CD4-positive, alpha-beta T cell treated with Interleukin-15 for 4 hours (primary cell): ENCODE results near the gene C11orf21.
A peak's percentile ranks its signal among the peaks of the same experiment; 100 is the strongest.
"Not testable (repeated sequence)": the region's sequence is repeated elsewhere in the genome, so short reads cannot be mapped to it uniquely, and the experiment has no call there.

Source experiments
- DNase-seq: peaks from one replicate; pipeline ENCODE4 v3.0.0-alpha.2; 2020; ENCODE audit warnings: low spot score

The C11orf21 gene

DNA sequence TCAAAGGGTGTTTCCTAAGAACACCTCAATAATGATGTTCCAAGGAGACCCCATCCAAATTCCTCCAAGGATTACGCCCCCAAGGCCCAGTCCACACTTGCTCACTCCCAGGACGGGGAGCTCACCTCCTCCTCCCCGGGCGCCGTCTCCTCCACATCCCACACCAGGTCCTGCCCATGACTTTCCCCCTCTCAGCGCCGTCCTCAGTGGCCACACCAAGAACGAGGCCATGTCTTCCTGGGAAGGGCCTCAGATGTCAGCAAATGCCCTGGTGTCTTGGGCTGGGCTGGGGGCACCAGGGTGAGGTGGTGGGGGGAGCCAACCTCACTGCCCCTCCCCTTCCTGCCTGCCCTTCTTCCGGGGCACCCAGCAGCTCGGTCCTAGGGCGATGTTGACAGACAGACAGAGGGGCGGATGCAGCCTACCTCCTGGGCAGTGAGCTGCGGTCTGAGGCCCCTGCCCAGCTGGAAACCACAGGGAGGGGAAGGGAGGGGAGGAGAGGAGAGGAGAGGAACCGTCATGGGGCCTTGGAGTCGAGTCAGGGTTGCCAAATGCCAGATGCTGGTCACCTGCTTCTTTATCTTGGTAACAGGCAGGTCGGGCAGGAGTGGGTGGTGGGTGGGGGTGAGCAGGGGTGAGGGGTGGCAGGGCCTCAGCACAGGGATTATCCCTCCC lies at the start of gene C11orf21, which contains the start of gene TSPAN32:
C11orf21 (minus strand) TSS at position 288 of the 675 bp plus-strand sequence; CDS start at position 178, 110 bp downstream.
TSPAN32 (plus strand) TSS at position 383 of the 675 bp plus-strand sequence; CDS start at position 520, 137 bp downstream.
- DNase-seq: peak; percentile 68

DNA sequence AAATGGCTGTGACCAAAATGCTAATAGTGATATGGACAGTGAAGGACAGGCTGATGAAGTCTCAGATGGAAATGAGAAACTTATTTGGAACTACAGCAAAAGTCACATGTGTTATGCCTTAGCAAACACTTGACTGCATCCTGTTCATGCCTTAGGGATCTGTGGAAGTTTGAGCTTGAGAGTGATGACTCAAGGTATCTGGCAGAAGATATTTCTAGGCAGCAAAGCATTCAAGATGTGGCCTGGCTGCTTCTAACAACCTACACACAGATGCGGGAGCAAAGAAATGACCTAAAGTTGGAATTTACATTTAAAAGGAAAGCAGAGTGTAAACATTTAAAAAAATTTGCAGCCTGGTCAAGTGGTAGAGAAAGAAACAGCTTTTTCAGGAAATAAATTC lies 47.3 kb upstream of the C11orf21 start:
- DNase-seq: no peak

DNA sequence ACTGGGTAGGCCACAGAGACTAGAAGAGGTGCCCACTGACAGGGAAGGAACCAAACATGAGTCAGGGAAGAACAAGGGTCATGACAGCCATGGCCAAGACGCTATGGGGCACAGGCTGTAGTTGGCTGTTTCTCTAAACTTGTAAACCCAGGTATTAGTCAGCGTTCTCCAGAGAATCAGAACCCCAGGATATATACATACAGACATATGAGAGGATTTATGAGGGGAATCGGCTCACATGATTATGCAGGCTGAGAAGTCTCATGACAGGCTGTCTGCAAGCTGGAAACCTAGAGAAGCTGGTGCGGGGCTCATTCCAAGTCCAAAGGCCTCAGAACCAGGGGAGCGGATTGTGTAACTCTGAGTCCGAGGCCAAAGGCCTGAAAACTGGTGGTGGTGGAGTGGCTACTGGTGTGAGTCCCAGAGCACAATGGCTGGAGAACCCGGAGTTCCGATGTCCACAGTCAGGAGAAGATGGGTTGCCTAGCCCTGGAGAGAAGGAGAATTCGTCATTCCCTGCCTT lies 45.7 kb upstream of the C11orf21 start:
- DNase-seq: no peak

DNA sequence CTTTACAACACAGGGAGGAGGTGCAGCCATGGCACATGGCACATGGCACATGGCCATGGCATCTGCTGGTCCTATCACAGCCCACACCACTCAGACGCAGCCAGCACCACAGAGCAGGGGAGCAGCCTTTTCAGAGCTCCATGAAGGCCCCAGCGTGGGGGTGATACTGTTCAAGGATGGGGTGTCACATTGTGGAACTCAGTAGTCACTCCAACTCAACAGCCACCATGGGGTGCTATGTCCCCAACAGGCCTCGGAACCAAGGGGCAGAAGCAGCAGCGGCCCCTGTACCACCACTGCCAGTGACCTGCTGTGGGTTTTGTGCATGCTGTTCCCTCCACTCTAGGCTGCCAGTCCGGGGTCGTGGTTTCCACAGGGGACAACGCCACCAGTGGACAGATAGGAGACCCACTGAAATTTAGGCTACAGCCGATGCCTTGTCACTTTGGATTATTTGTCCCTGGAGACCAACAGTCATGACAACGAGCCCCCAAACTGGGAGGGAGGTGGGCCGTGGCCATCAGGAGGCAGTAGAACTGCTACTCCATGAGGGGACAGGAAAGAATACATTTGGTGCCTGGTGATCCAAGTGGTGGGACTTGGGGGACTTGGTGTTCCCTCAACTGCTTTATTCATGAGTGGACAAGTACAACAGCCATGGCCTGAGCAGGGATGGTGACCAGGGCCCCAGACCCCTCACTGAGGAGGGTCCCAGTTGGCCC lies 45.0 kb upstream of the C11orf21 start:
- no peak for DNase-seq

DNA sequence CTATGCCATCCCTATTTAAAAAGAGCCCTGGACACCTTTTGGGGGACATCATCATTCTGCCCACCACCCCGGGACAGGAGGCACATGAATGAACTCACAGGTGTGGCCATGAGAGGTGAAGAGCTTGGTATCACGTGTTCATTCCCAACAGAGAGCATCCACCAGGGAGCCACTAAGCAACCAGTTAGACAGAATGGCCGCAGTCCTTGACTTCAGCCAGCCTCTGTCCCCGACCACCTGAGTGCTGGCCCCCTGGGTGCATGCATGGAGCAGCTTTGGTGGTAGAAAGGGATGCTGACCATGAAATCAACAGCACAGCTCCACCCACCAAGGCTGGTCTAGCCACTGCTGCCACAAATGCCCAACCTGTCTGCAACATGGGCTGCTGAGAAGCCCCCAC lies 44.3 kb upstream of the C11orf21 start:
- DNase-seq: no peak

DNA sequence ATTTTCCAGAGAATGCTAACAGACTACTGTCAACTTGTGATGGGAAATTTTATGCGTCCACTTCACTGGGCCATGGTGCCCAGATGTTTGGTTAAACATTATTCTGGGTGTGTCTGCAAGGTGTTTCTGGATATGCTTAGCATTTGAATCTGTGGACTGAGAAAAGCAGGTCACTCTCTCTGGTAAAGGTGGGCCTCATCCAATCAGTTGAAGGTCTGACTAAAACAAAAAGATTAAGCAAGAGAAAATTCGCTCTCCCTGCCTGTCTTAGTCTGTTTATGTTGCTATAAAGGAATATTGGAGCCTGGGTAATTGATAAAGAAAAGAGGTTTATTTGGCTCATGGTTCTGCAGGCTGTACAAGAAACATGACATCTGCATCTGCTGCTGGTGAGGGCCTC lies 43.3 kb upstream of the C11orf21 start:
- no peak for DNase-seq

DNA sequence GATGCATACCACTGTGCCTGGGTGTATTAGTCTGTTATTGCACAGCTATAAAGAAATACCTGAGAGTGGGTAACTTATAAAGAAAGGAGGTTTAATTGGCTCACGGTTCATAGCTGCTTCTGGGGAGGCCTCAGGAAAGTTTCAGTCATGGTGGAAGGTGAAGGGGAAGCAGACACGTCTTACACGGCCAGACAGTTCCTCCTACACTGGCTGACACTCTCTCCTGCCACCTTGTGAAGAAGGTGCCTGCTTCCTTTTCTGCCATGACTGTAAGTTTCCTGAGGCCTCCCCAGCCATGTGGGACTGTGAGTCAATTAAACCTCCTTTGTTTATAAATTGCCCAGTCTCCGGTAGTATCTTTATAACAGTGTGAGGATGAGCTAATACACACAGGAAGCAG lies 41.8 kb upstream of the C11orf21 start:
- DNase-seq: no peak

DNA sequence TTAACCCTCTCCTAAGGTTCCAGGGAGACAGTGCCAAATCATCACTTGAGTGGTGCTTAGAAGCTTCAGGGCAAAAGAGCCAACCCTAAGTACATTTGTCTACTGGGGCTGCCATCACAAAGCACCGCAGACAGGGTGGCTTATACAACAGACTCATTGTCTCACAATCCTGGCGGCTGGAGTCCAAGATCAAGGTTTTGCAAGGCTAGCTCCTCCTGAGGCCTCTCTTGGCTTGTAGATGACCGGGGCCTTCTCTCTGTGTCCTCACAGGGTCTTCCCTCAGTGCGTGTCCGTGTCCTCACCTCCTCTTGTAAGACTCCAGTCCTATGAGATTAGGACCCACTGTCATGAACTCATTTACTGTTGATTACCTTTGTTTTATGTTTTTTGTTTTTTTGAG lies 41.3 kb upstream of the C11orf21 start:
- no peak for DNase-seq

DNA sequence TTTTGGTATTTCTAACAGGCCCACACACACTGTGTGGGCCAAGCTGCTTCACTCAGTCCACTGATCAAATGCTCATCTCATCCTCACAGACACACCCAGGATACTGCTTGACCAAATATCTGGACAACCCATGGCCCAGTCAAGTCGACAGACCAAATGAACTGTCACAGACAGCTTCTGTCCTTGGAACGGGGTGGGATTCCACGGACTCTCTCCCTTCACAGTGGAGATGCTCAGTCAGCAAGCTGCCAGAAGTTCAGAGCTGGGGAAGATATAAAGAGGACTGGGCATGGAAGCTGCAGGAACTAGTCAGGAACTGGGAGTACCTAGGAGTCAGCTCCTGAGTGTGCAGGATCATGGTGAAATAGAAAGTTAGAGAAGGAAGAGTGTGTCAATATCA lies 40.8 kb upstream of the C11orf21 start:
- no peak for DNase-seq

DNA sequence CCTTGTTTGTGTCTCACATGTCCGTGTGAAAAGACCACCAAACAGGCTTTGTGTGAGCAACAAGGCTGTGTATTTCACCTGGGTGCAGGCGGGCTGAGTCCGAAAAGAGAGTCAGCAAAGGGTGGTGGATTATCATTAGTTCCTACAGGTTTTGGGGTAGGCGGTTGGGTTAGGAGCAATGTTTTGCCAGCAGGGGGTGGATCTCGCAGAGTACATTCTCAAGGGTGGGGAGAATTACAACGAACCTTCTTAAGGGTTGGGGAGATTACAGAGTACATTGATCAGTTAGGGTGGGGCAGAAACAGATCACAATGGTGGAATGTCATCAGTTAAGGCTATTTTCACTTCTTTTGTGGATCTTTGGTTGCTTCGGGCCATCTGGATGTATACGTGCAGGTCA lies 37.0 kb upstream of the C11orf21 start:
- DNase-seq: not testable (repeated sequence)

DNA sequence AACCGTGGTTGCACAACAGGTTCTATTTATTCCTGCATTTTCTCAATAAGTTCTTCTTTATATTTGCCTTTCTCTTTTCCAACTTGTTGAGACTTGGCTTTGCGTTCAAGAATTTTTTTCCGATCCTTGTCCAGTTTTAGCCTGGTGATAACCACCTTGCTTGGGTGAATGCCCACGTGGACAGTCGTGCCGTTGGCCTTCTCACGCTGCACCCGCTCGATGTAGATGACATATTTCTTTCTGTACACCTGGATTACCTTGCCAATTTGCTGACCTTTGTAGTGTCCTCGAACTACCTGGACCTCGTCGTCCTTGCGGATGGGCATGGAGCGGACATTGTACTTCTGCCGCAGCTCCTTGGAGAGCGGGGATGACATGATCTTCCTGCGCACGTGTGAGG lies 33.6 kb upstream of the C11orf21 start:
- not testable (repeated sequence) for DNase-seq

DNA sequence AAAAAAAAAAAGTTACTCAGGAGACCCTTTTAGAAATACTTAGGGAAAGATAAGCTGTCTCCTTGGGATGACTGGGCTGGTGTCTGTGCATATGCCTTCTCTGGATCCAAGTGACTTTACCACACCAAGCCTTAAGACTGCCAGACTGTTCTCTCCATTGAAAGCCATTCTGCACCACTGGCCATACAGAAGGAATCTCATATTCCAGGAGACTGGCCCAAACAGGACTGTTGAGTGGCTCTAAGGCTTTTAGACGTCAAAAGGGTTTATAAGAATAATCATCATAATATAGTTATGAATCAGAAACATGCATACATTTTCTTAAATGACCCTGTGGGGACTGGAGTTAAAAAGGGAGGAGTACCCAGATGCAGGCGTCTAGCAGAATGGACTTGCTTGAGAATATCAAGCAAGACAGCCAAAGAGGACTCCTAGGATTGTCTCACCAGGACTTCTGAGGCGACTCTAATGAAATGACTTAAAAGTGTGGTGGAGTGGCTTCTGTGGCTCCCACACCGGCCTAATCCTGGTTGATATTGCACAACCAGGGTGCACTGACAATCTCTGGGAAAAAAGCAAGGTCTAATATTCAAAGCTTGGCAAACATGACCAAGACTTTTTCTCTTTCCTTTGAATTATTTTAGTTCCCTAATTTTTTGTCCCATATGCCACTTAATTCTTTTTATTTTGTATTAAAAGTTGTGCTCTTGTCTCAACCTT lies 31.9 kb upstream of the C11orf21 start:
- DNase-seq: not testable (repeated sequence)

DNA sequence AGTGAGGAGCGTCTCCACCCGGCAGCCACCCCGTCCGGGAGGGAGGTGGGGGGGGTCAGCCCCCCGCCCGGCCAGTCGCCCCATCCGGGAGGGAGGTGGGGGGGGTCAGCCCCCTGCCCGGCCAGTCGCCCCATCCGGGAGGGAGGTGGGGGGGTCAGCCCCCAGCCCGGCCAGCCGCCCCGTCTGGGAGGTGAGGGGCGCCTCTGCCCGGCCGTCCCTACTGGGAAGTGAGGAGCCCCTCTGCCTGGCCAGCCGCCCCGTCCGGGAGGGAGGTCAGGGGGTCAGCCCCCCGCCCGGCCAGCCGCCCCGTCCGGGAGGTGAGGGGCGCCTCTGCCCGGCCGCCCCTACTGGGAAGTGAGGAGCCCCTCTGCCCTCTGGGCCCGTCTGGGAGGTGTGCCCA lies 30.9 kb upstream of the C11orf21 start:
- not testable (repeated sequence) for DNase-seq

DNA sequence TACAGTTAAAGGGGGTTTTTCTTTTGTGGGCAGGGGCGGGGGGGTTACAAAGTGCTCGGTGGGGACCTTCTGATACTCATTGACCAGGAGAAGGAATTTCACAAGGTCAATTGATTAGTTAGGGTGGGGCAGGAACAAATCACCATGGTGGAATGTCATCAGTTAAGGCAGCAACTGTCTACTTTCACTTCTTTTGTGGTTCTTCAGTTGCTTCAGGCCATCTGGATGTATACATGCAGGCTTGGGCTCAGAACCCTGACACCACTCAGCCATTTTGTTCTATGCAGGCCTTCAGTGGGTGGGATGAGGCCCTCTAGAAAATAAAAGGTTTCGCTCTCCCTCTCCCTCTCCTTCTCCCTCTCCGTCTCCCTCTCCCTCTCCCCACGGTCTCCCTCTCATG lies 29.7 kb upstream of the C11orf21 start:
- DNase-seq: no peak

DNA sequence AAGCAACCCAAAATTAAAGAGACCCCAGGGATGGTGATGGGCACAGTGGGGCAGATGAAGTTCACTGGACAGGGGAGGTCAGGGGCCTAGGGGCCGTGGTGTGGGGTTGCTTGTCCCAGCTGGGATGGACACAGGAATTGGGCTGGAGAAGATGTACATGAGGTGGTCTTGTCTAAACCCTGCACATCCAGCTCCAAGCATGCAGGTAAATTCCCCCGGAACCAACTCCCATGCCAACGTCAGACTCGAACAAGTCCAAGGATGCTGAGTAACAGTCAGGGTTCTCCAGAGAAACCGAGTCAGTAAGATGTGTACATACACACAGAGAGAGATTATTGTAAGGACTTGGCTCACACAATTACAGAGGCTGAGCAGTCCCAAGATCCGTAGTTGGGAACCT lies 29.0 kb upstream of the C11orf21 start:
- DNase-seq: no peak

DNA sequence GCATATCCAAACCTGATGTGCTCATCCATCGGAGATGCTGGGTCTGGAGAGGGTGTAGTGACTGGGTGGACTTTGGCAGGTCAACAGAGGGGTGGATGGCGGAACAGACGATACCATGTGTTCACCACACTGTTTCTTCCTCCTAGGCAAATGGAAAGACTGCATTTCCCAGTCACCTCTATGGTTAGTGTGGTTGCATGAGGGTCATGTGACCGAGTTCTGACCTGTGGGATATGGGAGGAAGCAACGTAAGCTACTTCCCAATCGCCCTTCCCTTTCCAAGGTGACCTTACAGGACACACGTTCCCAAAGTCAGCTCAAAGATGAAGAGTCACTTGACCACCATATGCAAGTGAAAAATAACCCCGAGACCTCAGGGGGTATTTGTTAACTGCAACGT lies 27.8 kb upstream of the C11orf21 start:
- no peak for DNase-seq

DNA sequence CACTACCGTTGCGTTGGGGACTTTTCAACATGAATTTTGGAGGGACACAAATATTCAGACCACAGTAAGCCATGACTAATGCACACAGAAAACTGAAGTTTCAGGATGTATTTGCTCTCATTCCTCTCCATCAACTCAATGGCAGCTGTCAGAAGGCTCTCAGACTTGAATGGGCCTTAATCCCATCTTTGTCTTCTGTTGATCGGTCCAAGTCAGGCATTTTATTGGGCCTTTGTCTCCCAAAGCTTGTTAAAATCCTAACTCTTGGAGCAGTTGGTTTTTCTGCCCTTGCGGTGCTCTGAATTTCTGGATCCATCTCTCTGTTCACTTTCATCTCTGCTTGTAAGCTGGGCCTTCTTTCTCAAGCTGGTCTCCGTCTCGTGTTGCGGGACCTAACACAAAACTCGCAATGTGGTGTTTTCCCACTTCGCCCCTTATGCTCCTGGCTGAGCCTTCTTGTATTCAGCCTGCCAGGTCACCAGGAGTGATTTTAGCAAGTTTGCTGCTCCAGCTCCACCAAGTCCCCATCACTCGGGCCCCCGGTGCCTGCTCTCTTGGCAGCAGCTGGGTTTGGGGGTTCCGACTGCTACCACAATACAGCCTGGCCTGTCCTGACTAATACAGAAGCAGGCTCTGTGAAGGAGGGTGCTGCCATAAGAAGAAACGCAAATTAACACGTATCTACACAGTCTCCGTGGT lies 27.1 kb upstream of the C11orf21 start:
- DNase-seq: no peak

DNA sequence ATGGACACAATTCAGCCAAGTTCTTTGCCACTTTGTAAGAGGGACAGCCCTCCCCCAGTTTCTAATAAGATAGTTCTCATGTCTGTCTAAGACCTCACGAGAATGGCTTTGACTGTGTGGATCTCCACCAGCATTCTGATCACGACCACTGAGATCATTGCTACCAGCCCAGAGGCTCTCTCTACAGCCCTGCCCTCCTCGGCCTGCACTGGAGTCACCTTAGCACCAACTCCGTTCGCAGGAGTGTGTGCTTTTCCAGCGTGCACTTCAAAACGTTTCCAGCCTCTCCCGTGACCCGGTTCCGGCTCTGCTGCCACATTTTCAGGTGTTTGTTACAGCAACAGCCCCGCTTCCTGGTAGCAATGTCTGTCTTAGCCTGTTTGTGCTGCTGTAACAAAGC lies 26.3 kb upstream of the C11orf21 start:
- DNase-seq: no peak

DNA sequence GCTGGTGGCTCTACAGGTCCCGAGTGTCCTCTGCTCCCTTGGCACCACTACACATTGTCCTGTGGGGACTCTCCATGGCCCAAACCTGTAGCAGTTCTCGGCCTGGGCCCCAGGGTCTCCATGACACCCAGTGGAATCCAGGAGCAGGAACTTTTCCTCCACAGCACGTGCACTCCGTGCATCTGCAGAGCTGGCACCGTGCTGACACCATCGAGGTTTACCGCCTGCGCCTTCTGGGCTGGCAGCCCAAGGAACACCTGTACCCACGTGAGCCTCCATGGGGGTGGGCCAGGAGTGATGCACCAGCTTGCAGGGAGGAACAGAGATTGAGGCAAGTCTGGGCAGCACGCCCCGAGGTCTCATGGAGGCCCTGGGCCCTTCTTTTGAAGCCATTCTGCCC lies 25.3 kb upstream of the C11orf21 start:
- DNase-seq: no peak

DNA sequence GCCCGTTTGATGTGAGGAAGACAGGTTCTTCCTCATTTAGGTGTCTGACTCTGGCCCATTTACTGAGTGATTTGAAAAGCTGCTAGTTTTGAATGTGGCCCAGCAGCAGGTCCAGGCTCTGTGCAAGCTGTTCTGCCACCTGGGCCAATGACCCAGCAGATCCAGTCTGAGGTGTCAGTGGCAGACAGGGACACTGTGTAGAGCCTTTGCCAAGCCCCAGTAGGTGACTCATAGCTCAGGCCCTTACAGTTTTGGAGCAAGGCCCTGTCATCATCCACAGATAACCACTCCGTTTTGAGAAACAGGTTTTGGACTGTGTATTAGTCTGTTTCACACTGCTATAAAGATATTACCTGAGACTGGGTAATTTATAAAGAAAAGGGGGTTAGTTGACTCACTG lies 24.0 kb upstream of the C11orf21 start:
- no peak for DNase-seq

DNA sequence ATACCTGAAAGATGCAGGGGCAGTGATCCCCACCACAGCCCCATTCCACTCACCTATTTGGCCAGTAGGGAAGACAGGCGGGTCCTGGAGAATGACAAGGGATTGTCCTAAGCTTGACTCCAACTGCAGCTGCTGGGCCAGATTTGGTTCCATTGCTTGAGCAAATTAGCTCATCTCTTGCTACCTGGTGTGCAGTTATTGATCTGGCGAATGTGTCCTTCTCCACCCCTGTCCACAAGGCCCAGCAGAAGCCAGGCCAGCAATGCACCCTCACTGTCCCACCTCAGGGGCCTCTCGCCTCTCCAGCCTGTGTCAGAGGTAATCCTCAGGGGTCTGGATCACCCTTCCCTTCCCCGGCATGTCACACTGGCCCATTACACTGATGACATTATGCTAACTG lies 23.4 kb upstream of the C11orf21 start:
- no peak for DNase-seq

DNA sequence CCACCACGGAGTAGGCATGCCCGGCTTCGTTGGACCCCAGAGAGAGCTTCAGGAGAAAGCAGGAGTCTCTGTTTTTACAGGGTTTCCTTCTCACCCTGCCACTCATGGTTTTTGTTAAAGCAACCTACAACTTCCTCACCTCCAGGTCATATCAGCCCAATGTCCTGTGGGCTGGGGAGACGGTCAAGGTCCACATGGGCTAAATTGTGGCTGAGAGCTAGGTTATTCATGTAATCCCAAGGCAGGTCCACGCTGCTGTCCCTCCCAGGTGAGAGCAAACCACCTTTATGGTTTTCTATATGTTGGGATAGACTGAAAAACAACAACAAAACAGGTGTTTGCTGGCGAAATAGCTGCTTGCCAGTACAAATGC lies 19.6 kb upstream of the C11orf21 start:
- DNase-seq: no peak
